ENCODE data around the gene FER.
"Not testable (repeated sequence)": the region's sequence is repeated elsewhere in the genome, so short reads cannot be mapped to it uniquely, and the experiment has no call there.

DNA sequence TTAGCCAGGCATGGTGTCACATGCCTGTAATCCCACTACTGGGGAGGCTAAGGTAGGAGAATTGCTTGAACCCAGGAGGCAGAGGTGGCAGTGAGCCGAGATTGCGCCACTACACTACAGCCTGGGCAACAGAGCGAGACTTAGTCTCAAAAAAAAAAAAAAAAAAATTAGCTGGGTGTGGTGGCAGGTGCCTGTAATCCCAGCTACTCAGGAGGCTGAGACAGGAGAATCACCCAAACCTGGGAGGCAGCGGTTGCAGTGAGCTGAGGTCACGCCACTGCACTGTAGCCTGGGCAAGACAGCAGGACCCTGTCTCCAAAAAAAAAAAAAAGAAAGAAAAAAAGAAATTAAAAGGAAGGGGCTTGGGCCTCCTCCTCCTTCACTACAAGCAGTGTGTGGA lies 47.3 kb upstream of the FER start:
- TF ChIP-seq, protein P1, sequence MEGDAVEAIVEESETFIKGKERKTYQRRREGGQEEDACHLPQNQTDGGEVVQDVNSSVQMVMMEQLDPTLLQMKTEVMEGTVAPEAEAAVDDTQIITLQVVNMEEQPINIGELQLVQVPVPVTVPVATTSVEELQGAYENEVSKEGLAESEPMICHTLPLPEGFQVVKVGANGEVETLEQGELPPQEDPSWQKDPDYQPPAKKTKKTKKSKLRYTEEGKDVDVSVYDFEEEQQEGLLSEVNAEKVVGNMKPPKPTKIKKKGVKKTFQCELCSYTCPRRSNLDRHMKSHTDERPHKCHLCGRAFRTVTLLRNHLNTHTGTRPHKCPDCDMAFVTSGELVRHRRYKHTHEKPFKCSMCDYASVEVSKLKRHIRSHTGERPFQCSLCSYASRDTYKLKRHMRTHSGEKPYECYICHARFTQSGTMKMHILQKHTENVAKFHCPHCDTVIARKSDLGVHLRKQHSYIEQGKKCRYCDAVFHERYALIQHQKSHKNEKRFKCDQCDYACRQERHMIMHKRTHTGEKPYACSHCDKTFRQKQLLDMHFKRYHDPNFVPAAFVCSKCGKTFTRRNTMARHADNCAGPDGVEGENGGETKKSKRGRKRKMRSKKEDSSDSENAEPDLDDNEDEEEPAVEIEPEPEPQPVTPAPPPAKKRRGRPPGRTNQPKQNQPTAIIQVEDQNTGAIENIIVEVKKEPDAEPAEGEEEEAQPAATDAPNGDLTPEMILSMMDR (IDR thresholded peaks at IDR 0.05 in 4 of 5, conservative IDR thresholded peaks at IDR 0.05 in 1 of 5) = not testable (repeated sequence)
- not testable (repeated sequence) for TF ChIP-seq POLR2A (IDR thresholded peaks at IDR 0.05)

Measured in gastrocnemius medialis (tissue), 4 donors.